IMR-90 (cell line): Measurements from ENCODE around the gene TSPAN32. TPM values are rescaled to one million over a fixed set of nuclear protein-coding genes. Genes with fewer than 3 reads are reported as not detected.

Source experiments
- ATAC-seq: fragments of 200-7000 bp; cut with Tn5 transposase; 2 replicates; pipeline ENCODE4 v1.9.1; 2020; ENCODE audit warnings: low read depth, mild to moderate bottlenecking, moderate library complexity
- BruUV-seq: library from RNA; stranded (reverse); fragments of 400-500 nt; replicated peaks from 2 replicates; lab custom pipeline; 2021; lab: Mats Ljungman, UMichigan
- CTCF ChIA-PET: fragments of 300-600 bp; formaldehyde crosslinking; extraction: SDS; loops from one replicate; lab custom pipeline; 2021; ENCODE audit warnings: antibody characterized with exemption; lab: Yijun Ruan, JAX
- POLR2A ChIA-PET: fragments of 300-600 bp; sonication (Branson Sonifier 250); formaldehyde crosslinking; loops from one replicate; lab custom pipeline; 2022; ENCODE audit warnings: antibody characterized with exemption; ENCODE audit not compliant: unreplicated experiment; lab: Charles Lee
- DNase-seq: peaks from one replicate; pipeline ENCODE4 v3.0.0; 2013
- H2AFZ ChIP-seq: replicated peaks from 2 replicates; pipeline ENCODE3; 2013; ENCODE audit warnings: low read length, mild to moderate bottlenecking; ENCODE audit not compliant: poor library complexity
- H2AK5ac ChIP-seq: 2 replicates; pipeline ENCODE4 v1.6.1; 2013; ENCODE audit warnings: low read depth, low read length, inconsistent platforms
- H2AK9ac ChIP-seq: replicated peaks from 2 replicates; pipeline ENCODE3; 2013; ENCODE audit warnings: mild to moderate bottlenecking, low read depth, low read length, moderate library complexity; ENCODE audit not compliant: poor library complexity
- H2BK120ac ChIP-seq: 2 replicates; pipeline ENCODE4 v1.6.1; 2013; ENCODE audit warnings: low read depth, low read length, inconsistent platforms
- H2BK15ac ChIP-seq: 3 replicates; pipeline ENCODE4 v1.6.1; 2013; ENCODE audit warnings: low read depth, low read length, inconsistent platforms
- H2BK20ac ChIP-seq: 2 replicates; pipeline ENCODE4 v1.6.1; 2013; ENCODE audit warnings: low read depth, mild to moderate bottlenecking, inconsistent platforms, low read length, moderate library complexity
- H2BK5ac ChIP-seq: 2 replicates; pipeline ENCODE4 v1.6.1; 2013; ENCODE audit warnings: mild to moderate bottlenecking, low read depth, low read length, inconsistent platforms; ENCODE audit not compliant: poor library complexity, severe bottlenecking
- H3K14ac ChIP-seq: replicated peaks from 2 replicates; pipeline ENCODE4 v1.6.1; 2013; ENCODE audit warnings: low read depth, low read length, inconsistent platforms
- H3K18ac ChIP-seq: 2 replicates; pipeline ENCODE4 v1.6.1; 2013; ENCODE audit warnings: low read depth, low read length, control low read depth
- H3K23ac ChIP-seq: 2 replicates; pipeline ENCODE4 v1.6.1; 2013; ENCODE audit warnings: low read depth, low read length, inconsistent platforms
- H3K27ac ChIP-seq: 2 replicates; pipeline ENCODE4 v1.5.1; 2013; ENCODE audit warnings: mild to moderate bottlenecking, control low read depth, low read length; ENCODE audit not compliant: insufficient read depth
- H3K27me3 ChIP-seq: 2 replicates; pipeline ENCODE4 v1.6.1; 2013; ENCODE audit warnings: low read length; ENCODE audit not compliant: control insufficient read depth, insufficient read depth
- H3K36me3 ChIP-seq: 2 replicates; pipeline ENCODE4 v1.6.1; 2013; ENCODE audit warnings: low read length, mixed read lengths; ENCODE audit not compliant: control insufficient read depth, insufficient read depth
- H3K4ac ChIP-seq: 2 replicates; pipeline ENCODE4 v1.6.1; 2013; ENCODE audit warnings: low read depth, low read length, inconsistent platforms
- H3K4me1 ChIP-seq: 2 replicates; pipeline ENCODE4 v1.6.1; 2013; ENCODE audit warnings: low read length, mixed read lengths; ENCODE audit not compliant: control insufficient read depth, insufficient read depth
- H3K4me2 ChIP-seq: 2 replicates; pipeline ENCODE4 v1.6.1; 2013; ENCODE audit warnings: low read depth, mild to moderate bottlenecking, control low read depth, low read length, moderate library complexity
- H3K4me3 ChIP-seq: 2 replicates; pipeline ENCODE4 v1.5.1; 2013; ENCODE audit warnings: low read depth, mild to moderate bottlenecking, control low read depth, low read length, moderate library complexity; ENCODE audit not compliant: insufficient read depth
- H3K56ac ChIP-seq: 2 replicates; pipeline ENCODE4 v1.6.1; 2013; ENCODE audit warnings: low read length, inconsistent platforms; ENCODE audit not compliant: insufficient read depth; ENCODE audit errors: extremely low read depth
- H3K79me1 ChIP-seq, 2 experiments: 2 replicates each; pipeline ENCODE4 v1.6.1; 2013; ENCODE audit warnings: low read length in 2 of 2, inconsistent platforms in 1 of 2, low read depth in 1 of 2
- H3K9ac ChIP-seq: 2 replicates; pipeline ENCODE4 v1.6.1; 2013; ENCODE audit warnings: low read depth, low read length, control low read depth
- H3K9me1 ChIP-seq: 2 replicates; pipeline ENCODE4 v1.6.1; 2013; ENCODE audit warnings: low read length, inconsistent platforms; ENCODE audit not compliant: insufficient read depth
- H3K9me3 ChIP-seq: 2 replicates; pipeline ENCODE4 v1.6.1; 2013; ENCODE audit warnings: low read length; ENCODE audit not compliant: control insufficient read depth, insufficient read depth
- H4K20me1 ChIP-seq: 2 replicates; pipeline ENCODE4 v1.6.1; 2013; ENCODE audit warnings: low read length, inconsistent platforms; ENCODE audit not compliant: insufficient read depth
- H4K5ac ChIP-seq: 2 replicates; pipeline ENCODE4 v1.6.1; 2013; ENCODE audit warnings: mild to moderate bottlenecking, low read depth, low read length, control low read depth
- H4K8ac ChIP-seq, 2 experiments: 2 replicates each; pipeline ENCODE4 v1.6.1; 2013; ENCODE audit warnings: low read depth in 2 of 2, low read length in 2 of 2, control low read depth in 1 of 2, inconsistent platforms in 1 of 2
- H4K91ac ChIP-seq: 2 replicates; pipeline ENCODE4 v1.6.1; 2013; ENCODE audit warnings: low read depth, low read length, inconsistent platforms; ENCODE audit not compliant: insufficient read depth
- WGBS, 2 experiments: methylation state at CpG; one replicate each; pipeline versions ENCODE4 v1.1.5 to v1.1.7; 2013; ENCODE audit warnings: missing lambda C conversion rate in 2 of 2; ENCODE audit not compliant: insufficient read length in 1 of 2; ENCODE audit errors: extremely low coverage in 2 of 2; 5-methylcytosine and 5-hydroxymethylcytosine counted together
- dilution Hi-C: fragments of 300-500 bp; cut with HindIII; formaldehyde crosslinking; loops from one replicate; pipeline ENCODE4 v1.14.3; 2018; ENCODE audit warnings: low sequenced_read_pairs; ENCODE audit not compliant: unreplicated experiment
- in situ Hi-C: fragments of 300-500 bp; cut with MboI; formaldehyde crosslinking; loops from 3 replicates; pipeline ENCODE4 v1.14.3; 2019; ENCODE audit warnings: low sequenced_read_pairs, inconsistent platforms, mixed read lengths
- intact Hi-C: fragments of 100-400 bp; cut with micrococcal nuclease; formaldehyde crosslinking; loops from 2 replicates; pipeline ENCODE4 v1.10.0; 2022
- polyA plus RNA-seq, 3 experiments: library from polyadenylated mRNA; depleted of rRNA; stranded (reverse); fragments of >200 nt; gene quantifications; 2 replicates each; pipeline ENCODE4 v1.2.3, GENCODE V29; 2012; ENCODE audit warnings: low replicate concordance in 1 of 3
- total RNA-seq: library from RNA; depleted of rRNA; stranded (reverse); fragments of >200 nt; gene quantifications from 2 replicates; pipeline ENCODE4 v1.2.3, GENCODE V29; 2012
- TF ChIP-seq, protein P1 (sequence below): fragments of 150-350 bp; IDR thresholded peaks from 2 replicates; pipeline ENCODE4 v1.6.1; 2016; ENCODE audit warnings: low read depth, mild to moderate bottlenecking, low read length, moderate library complexity, borderline replicate concordance

The TSPAN32 gene
- total and polyA plus RNA-seq, 2 of the 4 experiments (the other 2 are of a cell fraction): 0.07 TPM; not detected in 1

GRCh38 chr11:2352420-2352819, 50.6 kb downstream of the TSPAN32 start:
- no peak overlapping the region for H2BK5ac ChIP-seq
- no peak overlapping the region for H4K8ac ChIP-seq
- H3K9me3 ChIP-seq: peaks cover 17% of the 10 kb centered on the region
- no peak overlapping the region for H3K4me2 ChIP-seq
- CTCF ChIA-PET: no interaction called here
- no peaks in the 10 kb centered on the region for H3K79me1 ChIP-seq
- H4K91ac ChIP-seq: no peak overlapping the region
- POLR2A ChIA-PET: no interaction called here
- H4K20me1 ChIP-seq: no peaks in the 10 kb centered on the region
- 63% methylated on average over 2 of the region's 4 CpGs; no CpG with 5 or more reads in 1 of the 2 experiments for WGBS, 2 experiments
- H4K5ac ChIP-seq: no peak overlapping the region
- H3K27me3 ChIP-seq: no peaks in the 10 kb centered on the region; the same call in 1 of the 2 replicates
- no peak overlapping the region for H3K18ac ChIP-seq
- no peak overlapping the region for H3K14ac ChIP-seq
- no peak overlapping the region for H3K27ac ChIP-seq
- no peak overlapping the region for H3K23ac ChIP-seq
- H2BK15ac ChIP-seq: no peak overlapping the region
- H3K4me1 ChIP-seq: peaks cover 7% of the 10 kb centered on the region
- in situ Hi-C loops: no loop called here
- DNase-seq (no peak), ATAC-seq (no peak)
- no peak overlapping the region for H3K4ac ChIP-seq
- no peak overlapping the region for H3K56ac ChIP-seq
- H2AK9ac ChIP-seq: no peak overlapping the region
- H2AFZ ChIP-seq: no peak overlapping the region
- TF ChIP-seq, protein P1, sequence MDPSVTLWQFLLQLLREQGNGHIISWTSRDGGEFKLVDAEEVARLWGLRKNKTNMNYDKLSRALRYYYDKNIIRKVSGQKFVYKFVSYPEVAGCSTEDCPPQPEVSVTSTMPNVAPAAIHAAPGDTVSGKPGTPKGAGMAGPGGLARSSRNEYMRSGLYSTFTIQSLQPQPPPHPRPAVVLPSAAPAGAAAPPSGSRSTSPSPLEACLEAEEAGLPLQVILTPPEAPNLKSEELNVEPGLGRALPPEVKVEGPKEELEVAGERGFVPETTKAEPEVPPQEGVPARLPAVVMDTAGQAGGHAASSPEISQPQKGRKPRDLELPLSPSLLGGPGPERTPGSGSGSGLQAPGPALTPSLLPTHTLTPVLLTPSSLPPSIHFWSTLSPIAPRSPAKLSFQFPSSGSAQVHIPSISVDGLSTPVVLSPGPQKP: no peak
- intact Hi-C loops: no loop called here
- no peak overlapping the region for H3K9ac ChIP-seq
- dilution Hi-C loops: no loop called here
- H2BK120ac ChIP-seq: no peak overlapping the region
- no peak overlapping the region for H2AK5ac ChIP-seq
- no peak overlapping the region for H3K4me3 ChIP-seq
- H2BK20ac ChIP-seq: no peak overlapping the region
- H3K36me3 ChIP-seq: no peaks in the 10 kb centered on the region
- 0 out of 2 replicates have a peak, but pooled peaks cover 7% of the 10 kb centered on the region for H3K9me1 ChIP-seq
- no TSS peak for BruUV-seq
